Hematopoietic multipotent progenitor cell treated with erythropoietin and hydrocortisone succinate and interleukin-3 and kit ligand, for 6 days (in vitro differentiated cells): Measurements from ENCODE around the gene TUT1.
"Not testable (repeated sequence)": the region's sequence is repeated elsewhere in the genome, so short reads cannot be mapped to it uniquely, and the experiment has no call there.

Experiments
- DNase-seq: peaks from one replicate; pipeline ENCODE4 v3.0.0-alpha.2; 2015

TUT1 gene

DNA sequence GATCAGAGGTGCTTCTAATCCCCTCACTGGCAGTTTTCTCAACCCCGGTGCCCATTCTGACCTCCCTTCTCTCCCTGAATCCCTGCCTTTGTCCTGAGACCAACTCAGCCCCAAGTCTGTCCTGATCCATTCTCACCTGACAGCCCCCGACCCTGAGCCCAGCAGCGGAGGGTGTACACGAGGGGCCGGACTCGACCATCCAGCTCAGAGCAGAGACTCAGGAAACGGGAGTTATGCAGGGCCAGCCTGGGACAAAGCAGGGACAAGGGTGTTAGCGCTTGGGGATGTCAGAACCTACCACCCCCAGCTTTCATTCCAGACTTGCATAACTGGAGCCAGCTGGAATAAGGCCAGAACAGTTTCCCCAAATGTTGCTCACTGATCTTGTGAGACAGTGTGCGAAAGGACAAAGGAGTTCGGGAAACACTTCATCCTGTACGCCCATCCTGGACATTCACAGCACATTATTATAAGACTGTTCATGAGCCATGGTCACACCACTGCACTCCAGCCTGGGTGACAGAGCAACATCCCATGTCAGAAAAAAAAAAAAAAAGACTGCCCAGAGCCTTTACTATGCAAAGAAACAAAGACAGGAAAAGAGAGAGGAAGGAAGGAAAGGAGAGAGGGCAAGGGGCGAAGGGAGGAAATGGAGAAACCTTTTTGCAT, 14.1 kb downstream of the TUT1 start:
- no peak for DNase-seq

DNA sequence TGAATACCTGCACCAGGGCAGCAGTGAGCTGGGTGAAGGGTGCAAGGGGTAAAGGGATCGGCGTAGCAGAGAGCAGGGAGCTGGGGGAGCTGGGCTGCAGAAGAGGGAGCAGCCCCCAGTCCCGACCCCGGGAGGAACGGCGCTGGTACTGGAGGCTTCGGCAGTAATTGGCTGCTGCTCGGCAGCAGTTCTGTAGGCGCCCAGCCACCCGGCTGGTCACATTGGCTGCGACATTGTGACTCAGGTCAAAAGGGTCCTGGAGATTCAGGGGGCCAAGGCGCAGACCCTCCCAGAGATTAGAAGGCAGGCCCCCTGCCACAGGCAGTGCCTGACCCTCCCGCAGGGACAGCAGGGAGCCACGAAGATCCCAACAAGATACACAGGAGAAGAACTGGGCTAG, 15.5 kb downstream of the TUT1 start:
- DNase-seq: no peak

DNA sequence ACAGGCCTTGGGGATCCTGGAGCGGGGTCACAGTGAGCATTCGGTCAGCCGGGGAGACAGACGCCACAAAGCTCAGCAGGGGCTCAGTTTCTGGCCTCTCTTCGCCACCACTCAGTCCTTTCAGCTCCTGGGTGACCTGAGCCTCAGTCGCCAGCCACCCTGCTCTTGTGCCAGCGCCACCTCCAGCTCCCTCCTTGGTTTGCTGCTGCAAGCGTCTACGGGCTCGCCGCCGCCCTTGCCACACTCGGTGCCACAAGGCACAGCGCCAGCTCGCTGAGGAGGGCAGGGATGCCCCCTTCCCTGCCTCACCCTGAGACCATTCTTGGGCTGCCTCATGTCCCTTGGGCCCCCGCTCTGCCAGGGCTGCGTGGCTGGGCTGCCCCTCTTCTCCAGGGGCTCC, 16.2 kb downstream of the TUT1 start:
- DNase-seq: no peak

DNA sequence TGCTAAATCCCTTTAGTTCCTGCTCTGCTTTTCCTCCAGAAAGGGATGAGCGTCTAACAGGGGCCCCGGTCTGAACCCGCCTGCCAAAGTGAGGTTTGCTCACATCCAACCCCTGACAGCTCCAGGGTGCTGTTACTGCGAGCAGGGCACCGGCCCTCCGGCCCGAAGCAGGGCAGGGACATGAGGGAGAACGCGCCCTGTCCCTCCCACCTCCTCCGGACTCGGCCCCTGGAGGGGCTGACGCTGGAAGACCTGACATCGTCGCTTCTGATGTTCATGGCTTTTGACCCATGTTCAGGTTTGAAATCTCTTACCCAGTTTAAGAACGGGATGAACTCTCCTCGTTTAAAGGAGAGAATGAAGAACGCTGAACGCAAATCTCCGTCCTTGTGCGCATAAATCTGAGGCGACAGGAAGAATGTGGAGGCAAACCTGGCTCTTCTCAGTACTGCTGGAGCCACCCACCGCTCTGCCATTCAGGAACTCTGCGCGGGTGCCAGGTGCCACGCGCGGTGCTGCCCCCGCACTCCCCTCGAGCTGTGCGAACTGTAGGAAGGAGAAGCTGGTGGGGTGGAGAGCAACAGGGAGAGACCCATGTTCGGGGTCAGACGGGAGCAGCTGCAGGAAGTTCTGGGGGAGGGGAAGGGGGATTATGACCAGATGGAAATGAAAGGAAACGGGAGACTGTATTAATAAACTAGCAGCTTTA, 16.8 kb downstream of the TUT1 start:
- DNase-seq: peak; percentile 47

DNA sequence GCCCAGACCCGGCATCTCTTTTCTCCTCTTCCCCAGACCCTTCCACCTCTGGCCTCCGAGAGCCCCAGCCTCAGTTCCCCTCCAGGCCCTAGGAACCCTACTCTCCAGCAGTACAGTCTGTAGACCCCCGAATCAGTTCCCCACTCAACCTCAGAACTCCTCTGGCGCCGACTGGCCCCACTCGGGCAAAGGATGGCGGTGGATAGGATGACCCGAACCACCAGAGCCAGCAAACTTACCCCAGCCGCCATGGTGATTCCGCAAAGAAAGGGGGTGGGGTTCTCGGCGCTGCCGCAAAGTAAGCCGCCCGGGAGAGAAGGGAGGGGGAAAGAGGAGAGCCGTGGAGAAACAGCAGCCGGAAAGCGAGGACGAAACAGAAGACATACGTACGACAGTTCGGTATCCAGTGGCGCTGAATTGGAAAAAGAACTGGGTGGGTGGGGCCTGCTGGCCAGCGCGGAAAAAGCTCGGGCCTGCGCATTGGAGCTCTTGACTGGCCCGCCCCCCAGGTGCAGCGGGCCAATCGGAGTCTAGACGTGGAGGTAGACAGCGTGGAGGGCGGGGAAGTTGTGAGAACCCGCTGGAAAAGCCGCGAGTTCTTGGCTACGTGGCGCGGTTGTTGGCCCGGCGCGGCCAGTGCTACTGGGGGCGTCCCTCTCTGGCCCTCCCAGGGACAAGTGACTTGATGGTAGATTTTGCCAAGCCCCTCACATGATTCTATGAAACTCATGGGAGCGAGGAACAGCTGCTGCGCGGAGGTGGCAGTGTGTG, 17.5 kb downstream of the TUT1 start, which contains the start of gene EEF1G:
TSS of gene EEF1G (minus strand) at position 300 of the 771 bp plus-strand sequence. CDS start at position 251, 49 bp downstream.
- DNase-seq: peak; percentile 100

DNA sequence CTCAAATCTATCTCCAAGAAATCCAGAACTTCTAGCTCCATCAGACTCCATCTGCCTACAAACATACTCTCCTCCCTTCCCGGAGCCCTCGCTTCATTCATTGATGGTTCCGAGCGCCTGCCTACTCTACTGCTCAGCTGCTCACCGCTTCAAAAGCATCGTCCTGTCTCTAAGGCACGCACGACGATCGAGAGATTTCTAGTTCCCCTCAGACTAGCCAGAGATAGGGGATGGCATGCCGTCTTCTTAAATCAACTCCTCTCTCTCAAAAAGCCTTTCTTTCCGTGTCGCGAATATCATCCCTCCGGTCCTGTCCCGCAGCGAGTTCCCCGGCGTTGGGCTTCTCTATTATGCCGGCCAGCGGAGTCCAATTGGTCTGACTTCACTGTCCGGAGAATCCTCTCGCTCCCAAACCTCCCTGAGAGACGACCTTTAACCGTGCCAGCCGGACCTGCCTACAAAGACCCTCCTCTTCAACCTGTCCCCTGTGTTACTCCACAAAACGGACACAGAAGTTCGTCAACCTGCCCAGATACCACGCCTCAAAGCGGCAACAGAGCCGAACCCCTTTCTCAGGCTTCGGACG, 18.2 kb downstream of the TUT1 start:
- peak; percentile 64 for DNase-seq

DNA sequence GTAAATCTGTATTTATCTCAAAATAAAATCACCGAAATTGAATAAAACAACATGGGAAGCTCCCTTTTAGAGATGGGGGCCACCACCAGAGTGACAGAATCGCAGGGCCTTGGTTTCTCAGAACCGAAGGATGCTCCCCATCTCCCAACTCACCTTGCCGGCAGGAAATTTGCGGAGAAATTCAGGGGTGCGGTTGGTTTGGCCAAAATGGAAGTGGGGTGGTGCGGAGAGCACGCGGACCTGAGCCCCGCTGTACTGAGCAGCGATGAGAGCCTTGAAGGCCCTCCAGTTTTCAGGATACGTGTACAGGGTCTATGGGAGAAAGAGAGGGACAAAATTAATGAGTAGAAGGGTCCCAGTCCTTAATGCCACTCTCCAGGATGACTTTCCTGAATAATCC, 18.9 kb downstream of the TUT1 start:
- DNase-seq: no peak

DNA sequence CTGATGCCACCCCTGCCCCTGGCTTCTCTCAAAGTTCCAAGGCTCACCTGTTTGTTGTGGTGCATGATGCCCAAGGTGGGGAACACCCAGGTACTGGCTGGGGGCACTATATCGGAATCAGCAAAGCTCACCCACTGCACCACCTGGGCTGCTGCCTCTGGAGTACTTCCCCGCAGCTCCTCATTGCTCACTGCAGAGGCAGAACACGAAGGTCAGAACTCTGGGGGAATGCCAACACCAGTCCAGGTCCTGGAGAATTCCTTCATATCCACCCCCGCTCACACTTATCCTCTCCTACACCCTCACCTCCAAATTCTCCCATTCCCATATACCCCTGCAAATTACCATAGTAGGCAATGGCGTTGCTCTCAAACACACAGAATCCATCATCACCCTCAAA, 19.8 kb downstream of the TUT1 start:
- not testable (repeated sequence) for DNase-seq

DNA sequence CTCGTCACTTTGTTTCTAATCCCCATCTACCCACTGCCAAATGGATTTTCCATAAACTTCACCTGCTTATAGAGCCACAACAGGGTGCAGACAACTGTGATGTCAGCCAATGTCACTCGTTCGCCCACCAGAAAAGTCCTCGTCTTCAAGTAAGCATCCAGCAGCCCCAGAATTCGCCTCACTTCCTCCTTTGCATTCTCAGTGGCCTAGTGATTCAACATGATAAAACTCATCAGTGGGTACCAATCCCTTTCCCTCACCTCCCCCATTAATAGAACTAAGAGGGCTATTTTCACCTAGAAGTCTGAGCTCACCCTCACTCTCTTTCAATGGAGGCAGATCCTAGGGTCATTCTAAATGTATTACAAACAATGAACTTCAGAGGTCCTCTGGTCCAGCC, 20.4 kb downstream of the TUT1 start:
- not testable (repeated sequence) for DNase-seq

DNA sequence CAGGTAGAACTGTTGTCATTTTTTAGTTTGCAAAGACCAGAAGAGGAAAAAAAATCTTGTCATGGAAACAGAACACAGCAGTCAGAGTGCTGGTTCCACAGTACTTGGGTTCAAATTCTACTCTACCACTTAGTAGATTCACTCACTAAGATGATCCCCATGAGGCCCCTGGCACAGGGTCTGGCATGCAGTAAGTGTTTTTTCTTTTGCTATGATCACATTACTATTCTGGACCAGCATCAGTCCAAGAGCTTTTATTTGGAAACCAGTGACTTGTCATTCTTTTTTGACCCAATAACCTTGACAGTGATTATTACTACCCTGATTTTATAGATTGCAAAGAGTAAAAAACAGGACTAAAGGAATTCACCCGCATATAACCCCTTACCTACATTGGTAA, 21.7 kb downstream of the TUT1 start:
- DNase-seq: no peak

DNA sequence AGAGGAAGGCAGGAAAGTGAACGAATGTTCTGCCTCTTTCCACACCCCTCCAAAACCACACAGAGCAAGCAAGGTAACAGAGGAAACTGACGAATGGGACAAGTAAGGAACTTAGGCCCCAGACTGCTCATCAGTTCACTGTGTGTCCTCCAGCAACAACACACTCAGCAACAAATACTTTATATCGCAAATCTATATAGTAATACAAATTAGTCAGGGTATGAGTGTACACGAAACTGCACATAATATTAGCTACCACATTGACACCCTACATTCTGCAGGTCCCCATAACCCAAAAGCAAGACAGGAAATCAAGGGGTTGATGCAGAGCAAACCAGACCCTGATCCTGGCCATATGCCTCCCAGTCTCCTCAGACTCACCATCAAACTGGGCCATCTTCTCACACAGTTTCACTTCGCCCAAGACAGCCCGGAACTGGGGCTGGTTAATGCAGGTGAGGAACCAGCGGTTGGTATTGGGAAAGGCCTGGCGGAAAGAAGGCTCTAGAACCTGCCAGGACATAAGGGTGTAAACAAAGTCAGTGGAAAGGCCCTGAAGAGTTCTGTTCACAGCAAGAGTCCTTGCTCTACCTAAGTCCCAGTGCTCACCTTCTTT, 24.2 kb downstream of the TUT1 start:
- DNase-seq: no peak

DNA sequence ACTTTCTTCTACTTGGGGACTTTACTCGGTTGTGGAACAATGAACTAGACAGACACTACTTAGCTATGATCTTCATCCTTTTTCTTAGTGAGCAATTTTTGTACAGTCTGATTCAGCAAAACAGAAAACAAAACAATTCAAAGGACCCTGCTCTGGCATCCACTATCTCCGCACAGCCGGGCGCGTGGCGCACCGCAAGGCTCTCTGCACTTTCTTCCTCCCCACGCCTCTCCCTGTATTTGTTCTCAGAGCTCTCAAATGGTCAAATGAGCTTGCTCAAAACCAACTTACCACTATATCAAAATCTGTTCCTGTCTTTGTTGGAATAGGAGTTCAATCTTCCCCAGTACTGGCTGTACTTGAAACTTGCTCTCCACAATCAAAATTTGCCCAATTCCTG, 25.1 kb downstream of the TUT1 start:
- no peak for DNase-seq

DNA sequence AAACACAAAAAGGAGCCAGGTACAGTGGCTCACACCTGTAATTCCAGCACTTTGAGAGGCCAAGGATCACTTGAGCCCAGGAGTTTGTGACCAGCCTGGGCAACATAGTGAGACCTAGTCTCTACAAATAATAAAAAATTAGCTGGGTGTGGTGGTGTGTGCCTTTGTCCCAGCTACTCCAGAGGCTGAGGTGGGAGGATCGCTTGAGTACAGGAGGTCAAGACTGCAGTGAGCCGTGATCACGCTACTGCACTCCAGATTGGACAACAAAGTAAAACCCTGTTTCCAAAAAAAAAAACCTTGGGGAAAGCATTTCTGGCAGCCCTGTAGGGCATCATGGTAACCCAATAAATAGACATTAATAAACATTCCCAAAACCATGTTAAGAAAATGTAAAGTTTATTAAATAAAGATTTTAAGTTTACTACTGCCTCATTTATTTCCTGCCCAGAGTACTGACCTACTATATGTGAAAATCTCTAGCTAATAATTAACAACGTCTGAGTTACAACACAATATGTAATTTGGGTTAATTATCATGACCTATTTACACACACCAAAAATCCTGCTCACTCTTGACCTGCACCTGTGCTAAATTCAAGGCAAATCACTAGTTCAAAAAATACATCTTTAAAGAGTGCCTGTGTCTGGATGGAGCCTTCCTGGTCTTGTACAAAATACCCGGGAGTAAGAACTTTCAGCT, 26.1 kb downstream of the TUT1 start:
- no peak for DNase-seq

DNA sequence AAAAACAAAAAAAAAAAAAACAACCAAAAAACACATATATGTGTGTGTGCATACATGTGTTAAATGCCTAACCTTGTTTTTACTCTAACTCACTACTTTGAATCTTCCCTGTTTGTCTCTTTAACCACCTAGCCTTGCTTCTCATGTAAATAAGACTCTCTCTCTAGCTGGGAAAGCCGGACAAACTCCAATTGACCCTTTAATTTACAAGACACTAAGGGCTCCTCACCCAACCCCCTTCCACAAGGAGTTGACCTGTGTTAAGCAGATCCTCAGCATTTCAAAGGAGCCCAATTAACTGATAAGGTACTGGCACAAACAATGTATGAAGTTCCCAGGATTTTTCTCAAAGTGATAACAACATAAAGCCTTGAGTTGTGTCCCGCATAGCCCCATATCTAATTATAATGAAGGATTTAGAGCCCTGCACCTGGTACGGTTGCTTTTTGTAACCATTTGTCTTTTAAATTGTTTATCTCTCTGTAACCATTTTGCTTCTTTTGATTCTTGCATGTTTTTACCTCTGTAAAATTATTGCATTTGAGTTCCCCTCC, 29.6 kb downstream of the TUT1 start:
- DNase-seq: not testable (repeated sequence)

DNA sequence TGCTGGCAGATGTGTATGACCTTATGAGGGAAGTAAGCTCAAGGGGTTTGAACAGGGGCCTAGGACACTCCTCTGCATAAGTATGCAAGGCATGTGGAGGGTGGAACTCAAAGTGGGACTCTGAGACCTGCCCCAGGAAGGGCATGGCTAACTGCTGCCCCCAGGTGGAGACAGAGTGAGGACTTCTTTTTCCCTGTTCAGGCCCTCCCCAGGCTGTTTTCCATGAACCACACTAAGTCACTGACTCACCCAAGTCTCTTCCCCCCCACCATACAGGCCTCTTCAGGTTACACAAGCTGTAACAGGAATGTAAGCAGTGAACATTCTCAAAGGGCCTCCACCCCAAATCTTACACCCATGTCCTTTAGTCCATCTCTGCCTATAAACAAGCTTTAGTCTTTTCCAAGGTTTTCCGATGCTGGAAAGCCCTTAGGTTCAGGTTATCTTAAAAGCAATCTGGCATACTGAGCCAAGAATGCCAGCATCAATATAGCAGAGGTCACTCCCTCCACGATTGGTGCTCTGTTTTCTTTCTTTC, 30.7 kb downstream of the TUT1 start:
- DNase-seq: peak; percentile 89

DNA sequence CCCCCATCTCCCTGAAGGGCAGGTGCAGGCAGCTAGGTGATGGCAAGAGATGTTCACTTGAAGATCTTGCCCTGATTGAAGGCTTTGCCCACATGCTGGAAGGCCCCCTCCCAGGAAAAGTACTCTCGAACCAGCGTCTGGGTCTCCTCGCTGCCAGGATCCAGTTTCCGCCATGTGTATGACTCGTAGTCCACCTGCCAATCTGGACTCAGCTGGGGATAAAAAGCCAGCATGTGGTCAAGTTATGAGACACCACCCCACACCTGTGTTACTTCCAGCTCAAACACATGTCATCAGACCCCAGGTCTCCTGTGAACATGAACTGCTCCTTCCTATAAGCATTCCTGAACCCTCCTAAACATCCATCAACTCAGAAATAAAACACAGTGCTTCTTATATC, 31.7 kb downstream of the TUT1 start:
- not testable (repeated sequence) for DNase-seq

DNA sequence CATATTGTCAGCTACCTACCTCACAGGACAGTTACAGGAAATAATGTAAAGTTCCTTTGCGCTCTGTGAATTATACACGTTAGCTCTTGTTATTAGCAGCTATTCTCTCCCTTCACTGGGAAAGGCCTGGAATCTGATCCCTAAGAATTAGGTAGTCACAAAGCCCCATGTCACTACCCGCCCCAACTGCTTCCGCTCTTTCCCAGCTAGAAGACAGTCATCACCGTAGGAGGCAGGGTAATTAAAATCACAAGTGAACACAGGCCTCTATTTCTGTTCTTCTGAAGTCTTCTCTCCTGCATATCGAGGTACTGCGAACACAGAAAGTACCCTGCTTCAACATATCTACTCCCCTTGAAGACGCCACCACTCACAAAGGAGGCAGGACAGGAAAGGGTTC, 32.1 kb downstream of the TUT1 start:
- no peak for DNase-seq

DNA sequence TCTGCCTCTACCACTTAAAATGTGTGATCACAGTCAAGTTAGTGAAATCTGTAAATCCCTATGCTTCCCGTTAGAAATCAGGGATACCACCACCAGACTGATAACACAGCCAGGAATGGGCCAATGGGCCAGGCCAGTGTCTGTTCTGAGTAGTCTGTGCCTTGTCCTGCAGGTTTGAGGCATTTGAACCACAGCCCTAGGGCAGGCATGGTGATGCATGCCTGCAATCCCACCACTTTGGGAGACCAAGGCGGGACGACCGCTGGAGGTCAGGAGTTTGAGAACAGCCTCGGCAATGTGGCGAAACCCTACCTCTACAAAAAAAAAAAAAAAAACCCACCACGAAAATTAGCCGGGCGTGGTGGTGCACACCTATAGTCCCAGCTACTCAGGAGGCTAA, 32.7 kb downstream of the TUT1 start:
- DNase-seq: no peak

DNA sequence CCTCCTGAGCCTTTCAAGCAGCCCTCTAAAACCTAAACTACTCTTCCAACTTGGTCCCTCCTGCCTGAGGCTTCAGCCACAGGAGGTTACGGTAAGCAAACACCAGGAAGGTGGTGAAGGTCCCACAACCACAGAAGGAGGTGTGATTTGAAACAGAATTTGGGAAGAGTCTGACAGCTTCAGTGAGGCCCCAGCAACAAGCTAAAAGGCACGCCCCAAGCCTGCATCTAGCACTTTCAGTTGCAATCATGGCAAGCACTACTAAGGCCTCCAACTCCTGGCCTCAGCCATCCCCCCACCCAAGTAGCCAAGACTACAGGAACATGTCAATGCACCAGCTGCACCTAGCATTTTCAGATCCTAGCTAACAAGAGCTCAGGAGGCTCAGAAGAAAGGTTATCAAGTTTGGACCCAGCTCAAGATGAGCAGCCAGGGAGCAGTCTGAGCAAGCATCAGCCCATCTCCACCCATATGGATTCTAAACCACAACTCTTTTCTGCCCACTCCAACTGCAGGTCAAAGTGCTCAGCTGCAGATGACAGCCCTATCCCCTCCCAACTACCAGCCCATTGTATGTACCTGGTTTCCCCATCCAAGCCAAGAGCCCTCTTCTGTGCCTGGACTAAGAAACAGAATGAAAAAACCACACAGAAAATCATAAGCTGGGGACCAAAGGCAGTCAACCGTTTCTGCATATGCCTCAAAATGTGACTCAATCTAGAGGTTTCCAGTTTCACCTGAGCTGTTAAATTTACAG, 34.3 kb downstream of the TUT1 start:
- peak; percentile 62 for DNase-seq

DNA sequence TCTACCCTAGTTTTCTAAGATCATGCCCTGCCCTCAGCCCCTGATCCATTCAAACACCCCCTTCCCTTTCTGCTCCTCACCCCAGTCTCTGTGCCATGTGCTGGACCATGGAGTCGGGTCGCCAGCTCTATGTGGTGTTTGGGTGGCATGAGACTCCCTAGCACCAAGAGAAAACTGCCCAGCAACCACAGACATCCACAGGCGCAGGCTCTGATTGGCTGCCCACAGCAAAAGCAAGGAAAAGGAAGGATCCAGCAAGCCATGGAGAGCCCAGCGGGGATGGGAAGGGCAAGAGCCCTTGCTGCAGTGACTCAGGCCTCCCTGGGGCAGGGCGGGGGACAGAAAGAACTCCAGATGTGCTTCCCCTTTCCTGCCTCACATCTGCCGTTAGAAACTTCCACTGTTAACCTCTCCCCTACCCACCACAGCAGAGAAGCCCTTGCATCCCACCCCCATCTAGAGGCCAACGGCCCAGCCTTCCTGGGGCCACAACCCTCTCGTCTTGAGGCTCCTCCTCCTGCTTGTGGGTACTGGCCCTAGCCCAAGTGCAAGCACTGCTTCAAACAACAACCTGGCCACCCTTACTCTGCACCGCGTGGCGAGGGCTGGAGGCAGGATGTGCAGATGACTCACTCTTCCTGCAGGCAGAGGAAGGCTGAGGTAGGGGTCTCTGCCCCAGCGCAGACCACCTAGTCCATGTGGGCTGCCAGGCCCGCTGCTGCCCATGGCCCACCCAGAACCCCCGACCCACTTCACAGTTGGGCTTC, 35.0 kb downstream of the TUT1 start:
- peak; percentile 93 for DNase-seq
